ENCODE data around the gene ZNF141. TPM values are rescaled to one million over a fixed set of nuclear protein-coding genes. Genes with fewer than 3 reads are reported as not detected.

Gene ZNF141
- total RNA-seq, 1 experiment from 2014 or later, result 42.1 TPM

DNA sequence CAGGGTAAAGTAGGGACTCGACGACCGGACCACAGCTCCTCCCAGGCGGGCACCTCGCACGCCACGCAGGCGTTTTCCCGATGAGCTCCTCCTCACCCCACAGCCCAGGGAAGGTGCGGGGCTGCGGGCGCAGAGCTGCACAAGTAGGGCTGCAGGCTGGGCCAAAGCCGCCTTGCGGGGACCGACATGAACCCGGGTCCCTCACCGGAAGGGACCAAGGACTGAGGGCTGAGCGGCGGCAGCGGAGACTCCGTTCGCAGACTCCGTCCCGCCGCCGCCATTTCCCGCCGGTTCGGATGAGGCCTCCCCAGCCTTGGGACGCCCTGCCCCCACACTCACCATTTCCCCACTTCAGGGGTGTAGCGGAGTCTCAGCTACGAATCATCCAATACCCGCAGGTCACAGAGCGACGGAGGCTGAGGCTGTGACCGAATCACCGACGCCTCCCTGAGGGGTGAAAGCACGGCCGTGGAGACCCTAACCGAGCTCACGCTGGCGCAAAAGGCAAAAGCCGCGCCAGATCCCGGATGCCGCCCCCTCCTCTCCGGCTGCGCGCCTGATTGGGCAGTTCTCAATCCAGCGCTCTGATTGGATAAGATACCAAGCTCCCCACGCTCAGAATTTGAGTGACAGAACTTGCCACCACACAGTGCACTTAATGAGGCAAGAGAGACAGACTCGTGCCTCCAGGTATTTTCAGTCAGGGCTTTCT, 32.5 kb upstream of the ZNF141 start, which contains the start of gene ZNF732:
ZNF732 (minus strand) TSS at position 506 of the 712 bp plus-strand sequence; CDS start at position 342, 164 bp downstream.
- Histone ChIP-seq H3K4me2 (ENCODE audit: insufficient read depth, insufficient read length, low read length) (peak within 1 kb of the TSS; percentile 92), H4K20me1 (ENCODE audit: control insufficient read depth, insufficient read depth, insufficient read length) (no peaks in the 10 kb centered on the region), H2BK20ac (ENCODE audit: low read depth, low read length, poor library complexity, severe bottlenecking) (no peak within 1 kb of the TSS), H3K56ac (ENCODE audit: insufficient read length, low read depth, low read length) (peak within 1 kb of the TSS; percentile 94), H3K79me2 (ENCODE audit: insufficient read depth, low read length) (peaks cover 32% of the 10 kb centered on the region; the same call in 1 of the 2 replicates), H3K9ac (ENCODE audit: extremely low read depth, insufficient read length, low read length) (peak within 1 kb of the TSS; percentile 99), H3K18ac (ENCODE audit: insufficient read length, low read depth, low read length) (peak within 1 kb of the TSS; percentile 96), H3K14ac (ENCODE audit: insufficient read depth, low read length) (peak within 1 kb of the TSS; percentile 98), H3K27me3 (ENCODE audit: insufficient read depth, low read length) (no peaks in the 10 kb centered on the region), H2BK120ac (ENCODE audit: low read depth, low read length, poor library complexity, severe bottlenecking) (no peak within 1 kb of the TSS), H3K27ac (ENCODE audit: insufficient read length, low read depth, low read length) (peak within 1 kb of the TSS; percentile 65), H3T11ph (ENCODE audit: low read length) (no peak within 1 kb of the TSS), H2BK5ac (ENCODE audit: insufficient read length, low read length) (peak within 1 kb of the TSS; percentile 86), H4K91ac (ENCODE audit: insufficient read length, low read depth, low read length) (peak within 1 kb of the TSS; percentile 82), H2BK12ac (ENCODE audit: insufficient read length, low read depth, low read length) (peak within 1 kb of the TSS; percentile 8), H2AFZ (ENCODE audit: low read length) (no peak within 1 kb of the TSS), H4K8ac (replicated peaks; ENCODE audit: insufficient read length, low read depth, low read length) (no peak within 1 kb of the TSS), H2AK5ac (ENCODE audit: insufficient read length, low read length) (no peak within 1 kb of the TSS), H3K4ac (ENCODE audit: low read depth, low read length) (no peak within 1 kb of the TSS), H2BK15ac (ENCODE audit: low read depth, low read length) (peak within 1 kb of the TSS; percentile 91; the same call in 1 of the 2 replicates), H3K9me3 (ENCODE audit: control insufficient read depth, low read depth, low read length) (no peaks in the 10 kb centered on the region), H4K5ac (ENCODE audit: insufficient read length, low read depth, low read length) (peak within 1 kb of the TSS; percentile 98), H3K79me1 (ENCODE audit: insufficient read depth, low read depth, low read length, poor library complexity, severe bottlenecking) (peaks cover 5% of the 10 kb centered on the region), H3K23me2 (ENCODE audit: insufficient read length, low read depth, low read length, poor library complexity, severe bottlenecking) (peaks cover 3% of the 10 kb centered on the region), H3K4me1 (ENCODE audit: insufficient read depth, low read length) (peaks cover 5% of the 10 kb centered on the region; the same call in 1 of the 2 replicates), H3K23ac (ENCODE audit: insufficient read length, low read depth, low read length) (no peak within 1 kb of the TSS)
- no peak for DNase-seq
- H3K27me3 Mint-ChIP-seq (ENCODE audit: low read depth), result no peaks in the 10 kb centered on the region; the same call in none of the 2 replicates
- no CpG with 5 or more reads among the region's 53 CpGs for WGBS (ENCODE audit: extremely low coverage, insufficient read length, low lambda C conversion rate)
- TF ChIP-seq CTCF (conservative IDR thresholded peaks at IDR 0.05), result no peak
- H3K4me1 Mint-ChIP-seq, result peaks cover 5 to 10% of the 10 kb centered on the region in 2 experiments
- H3K4me3 Mint-ChIP-seq, result peak within 1 kb of the TSS; percentile 80 to 86
- H3K36me3 Mint-ChIP-seq (ENCODE audit: insufficient read depth in 1 of 3, low read depth in 3 of 3), result peaks cover 22 to 26% (median 22%) of the 10 kb centered on the region in 3 experiments
- H3K9me3 Mint-ChIP-seq, result peaks cover 73 to 78% of the 10 kb centered on the region in 2 experiments
- peak within 1 kb of the TSS in 1 of 3 experiments; percentile 95; a peak in 3 of 7 replicates for H3K27ac Mint-ChIP-seq
